ENCODE measurements around the gene CCDC57.

The CCDC57 gene

GRCh38 chr17:82235775-82236141 is 23.1 kb upstream of the CCDC57 start:
- no peak for DNase-seq (ENCODE audit: low spot score)

- DNase-seq (ENCODE audit: low spot score): no peak
These were observed 22.6 kb upstream of the CCDC57 start for GRCh38 chr17:82235056-82235774.

GRCh38 chr17:82234211-82235055 is 21.8 kb upstream of the CCDC57 start:
- no peak for DNase-seq (ENCODE audit: low spot score)

- DNase-seq (ENCODE audit: low spot score): no peak
These were observed 20.5 kb upstream of the CCDC57 start for GRCh38 chr17:82232876-82233785.

- DNase-seq (ENCODE audit: low spot score): no peak
These were observed 19.7 kb upstream of the CCDC57 start for GRCh38 chr17:82232322-82232820.

- DNase-seq (ENCODE audit: low spot score): no peak
These were observed 19.1 kb upstream of the CCDC57 start for GRCh38 chr17:82231562-82232321.

DNA sequence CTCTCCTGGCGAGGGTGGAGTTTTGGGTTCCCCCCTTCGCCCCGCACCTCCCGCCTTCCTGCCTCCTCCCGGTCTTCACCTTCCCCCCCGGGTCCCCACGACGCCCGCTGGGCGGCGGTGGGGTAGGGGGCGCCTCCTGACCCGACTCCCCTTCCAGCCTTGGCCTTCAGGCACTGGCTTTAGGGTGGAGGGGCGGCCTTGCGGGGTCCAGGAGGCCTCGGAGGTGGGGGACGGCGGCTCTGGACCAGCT is 18.6 kb upstream of the CCDC57 start:
- DNase-seq (ENCODE audit: low spot score): no peak

- DNase-seq (ENCODE audit: low spot score): no peak
These were observed 18.1 kb upstream of the CCDC57 start for GRCh38 chr17:82230609-82231311.

DNA sequence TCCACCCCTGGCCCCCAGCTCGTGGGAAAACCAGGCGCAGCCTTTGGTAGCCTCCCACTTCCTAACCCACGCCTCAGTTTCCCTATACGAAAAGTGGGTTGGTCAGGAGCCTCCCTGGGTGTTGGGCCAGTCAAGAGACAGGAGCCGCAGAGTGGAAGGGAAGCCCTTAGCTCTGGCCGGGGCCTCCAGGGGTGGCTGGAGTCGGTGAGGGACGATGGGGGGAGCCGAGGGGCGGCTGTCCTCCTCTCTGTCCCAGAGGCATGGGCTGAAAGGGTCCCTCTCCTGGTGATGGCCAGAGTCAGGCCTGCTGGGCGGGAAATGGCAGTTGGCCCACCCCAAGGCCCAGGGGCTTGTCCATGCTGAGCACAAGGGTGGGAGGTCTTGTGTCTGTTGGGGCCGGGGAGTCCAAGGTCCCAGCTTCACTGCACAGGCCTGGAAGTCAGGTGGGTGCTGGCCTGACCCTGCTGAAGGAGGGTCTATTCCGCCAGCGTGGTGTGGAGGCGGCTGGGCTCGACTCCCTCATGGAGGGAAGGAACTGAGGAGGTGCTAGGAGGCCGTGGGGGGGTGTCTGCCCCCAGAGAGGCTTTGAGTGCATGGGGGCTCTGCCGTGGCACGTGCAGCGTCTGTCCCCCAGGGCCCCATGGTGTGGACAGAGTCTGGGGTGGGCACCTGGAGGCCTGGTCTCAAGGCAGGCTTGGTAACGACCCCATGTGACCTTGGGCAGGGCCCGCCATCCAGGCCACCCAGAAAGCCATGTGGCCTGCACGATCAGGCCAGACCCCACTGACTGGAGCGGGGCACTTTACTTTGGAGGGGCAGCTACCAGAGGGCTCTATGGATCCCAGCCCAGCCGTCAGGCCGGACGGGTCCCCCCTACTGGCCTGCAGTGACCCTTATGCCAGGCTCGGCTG is 17.3 kb upstream of the CCDC57 start:
- no peak for DNase-seq (ENCODE audit: low spot score)

GRCh38 chr17:82228842-82229697 is 16.4 kb upstream of the CCDC57 start, which contains the start of gene SLC16A3:
Gene SLC16A3, plus strand, starts transcription at chr17:82229042. Its CDS starts 6,967 bp downstream, at chr17:82236009.
- DNase-seq (ENCODE audit: low spot score): no peak

DNA sequence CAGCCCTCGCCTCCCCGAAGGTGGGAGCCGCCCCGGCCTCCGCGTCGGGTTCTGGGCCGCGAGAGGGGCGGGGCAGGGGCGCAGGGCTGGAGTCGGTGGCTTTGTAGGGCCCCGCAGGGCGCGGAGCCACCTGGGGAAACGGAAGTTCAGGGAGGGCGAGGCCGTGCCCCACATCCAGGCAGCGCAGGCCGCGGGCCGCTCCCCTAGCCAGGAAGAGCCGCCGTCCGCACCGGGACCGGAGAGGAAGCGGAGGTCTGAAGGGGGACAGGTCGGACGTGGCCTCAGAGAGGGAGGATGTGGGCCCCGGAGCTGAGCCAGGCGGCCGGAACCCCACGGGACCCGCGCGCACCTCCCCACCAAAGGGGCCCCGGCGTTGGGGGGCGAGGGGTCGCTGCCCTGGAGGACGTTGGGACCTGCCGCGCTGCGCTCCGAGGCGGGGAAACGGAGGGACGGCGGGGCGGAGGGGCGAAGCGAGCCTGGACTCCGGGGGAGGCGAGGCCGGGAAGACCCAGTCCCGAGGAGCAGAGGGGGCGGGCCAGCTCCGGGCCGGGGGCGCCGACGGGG is 15.7 kb upstream of the CCDC57 start:
- no peak for DNase-seq (ENCODE audit: low spot score)

DNA sequence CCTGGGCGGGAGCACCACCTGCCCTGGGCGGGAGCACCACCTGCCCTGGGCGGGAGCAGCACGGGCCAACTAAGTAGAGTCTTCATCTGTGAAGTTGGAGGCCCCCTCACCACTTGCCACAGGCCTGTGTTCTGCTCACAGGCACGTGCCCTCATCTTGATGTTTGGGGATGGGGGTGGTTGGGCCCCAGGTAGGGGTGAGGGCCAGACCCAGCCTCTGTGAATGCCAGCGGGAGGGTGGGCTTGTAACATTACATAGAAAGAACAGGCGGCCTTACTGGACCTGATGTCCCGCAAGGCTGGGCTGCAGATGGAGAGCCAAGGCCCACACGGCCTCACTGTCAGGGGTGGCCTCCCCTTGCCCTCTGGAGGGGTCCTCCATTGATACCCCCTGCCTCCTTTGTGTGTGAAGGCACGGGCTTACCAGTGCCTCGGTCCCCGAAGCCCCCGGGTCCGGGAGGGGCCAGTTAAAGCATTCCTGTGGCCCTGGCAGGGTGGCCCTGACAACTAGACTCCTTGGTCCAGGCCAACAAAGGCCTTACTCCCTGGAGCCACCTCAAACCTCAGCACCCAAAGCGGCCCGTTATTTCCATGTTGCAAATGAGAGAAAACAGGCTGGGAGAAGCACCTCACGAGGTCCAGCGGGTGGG is 15.1 kb upstream of the CCDC57 start:
- DNase-seq (ENCODE audit: low spot score): no peak

- no peak for DNase-seq (ENCODE audit: low spot score)
These were observed 14.4 kb upstream of the CCDC57 start for GRCh38 chr17:82226809-82227628.

DNA sequence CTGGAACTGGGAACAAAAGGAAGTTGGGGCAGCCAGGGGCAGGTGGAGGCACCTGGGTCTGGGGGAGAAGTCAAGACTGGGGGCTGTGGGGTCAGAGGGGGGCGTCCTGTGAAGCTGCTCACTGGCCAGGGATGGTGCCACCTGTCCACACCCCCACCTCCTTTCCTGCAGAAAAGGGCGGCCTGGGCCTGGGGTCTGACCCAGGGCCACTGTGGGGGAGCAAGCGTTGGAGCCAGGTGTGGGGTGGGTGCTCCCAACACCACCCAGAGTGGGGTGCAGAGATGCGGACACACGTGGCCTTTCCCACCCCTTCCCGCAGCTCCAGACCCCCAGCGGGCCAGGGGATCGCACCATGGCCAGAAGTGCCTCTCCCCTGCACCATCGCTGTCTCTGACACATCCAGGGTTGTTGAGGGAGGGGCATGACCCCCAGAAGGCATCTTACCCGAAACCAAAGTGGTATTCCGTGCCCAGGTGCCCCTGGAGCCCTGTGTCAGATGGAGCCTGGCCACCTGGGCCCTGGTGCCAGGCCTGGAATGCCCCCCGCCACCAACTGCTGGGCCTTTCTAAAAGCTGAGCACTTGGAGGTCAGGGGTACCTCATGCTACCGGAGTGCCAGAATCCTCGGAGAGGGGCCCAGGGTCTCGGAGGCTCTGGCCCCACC is 13.6 kb upstream of the CCDC57 start:
- no peak for DNase-seq (ENCODE audit: low spot score)

DNA sequence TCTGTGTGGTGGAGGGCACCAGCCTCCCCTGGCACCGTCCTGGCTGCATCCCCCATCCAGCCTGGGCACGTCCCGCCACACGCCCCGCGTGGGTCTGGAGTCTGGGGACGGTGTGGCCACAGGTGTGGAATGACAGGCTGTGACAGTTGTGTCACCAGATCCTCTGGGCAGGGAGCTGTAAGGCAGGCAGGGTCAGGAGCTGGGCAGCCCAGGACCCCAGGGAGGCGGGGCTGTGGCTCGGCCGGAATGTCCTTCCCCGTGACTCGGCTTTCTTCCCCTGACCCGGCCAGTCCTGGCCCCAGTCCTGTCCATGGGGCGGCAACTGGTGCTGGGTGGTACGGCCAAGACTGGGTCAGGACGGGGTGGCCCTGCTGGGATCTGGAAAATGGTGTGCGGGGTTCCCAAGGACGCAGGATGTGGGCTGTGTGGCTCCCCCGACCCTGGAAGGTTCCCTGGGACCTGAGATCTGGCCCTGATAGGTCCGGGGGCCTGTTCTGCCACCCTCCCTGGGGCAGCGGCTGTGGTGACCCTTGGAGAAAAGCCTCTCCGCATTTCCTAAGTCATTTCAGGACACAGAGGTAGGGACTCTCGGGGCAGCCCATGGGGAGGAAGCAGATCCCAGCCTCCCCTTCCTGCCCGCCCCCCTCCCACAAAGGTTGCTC is 12.9 kb upstream of the CCDC57 start:
- DNase-seq (ENCODE audit: low spot score): no peak

GRCh38 chr17:82224666-82225065 is 12.0 kb upstream of the CCDC57 start:
- DNase-seq (ENCODE audit: low spot score): no peak
